GM20000 (cell line): ENCODE measurements around the gene TMUB1.
A peak's percentile ranks its signal among the peaks of the same experiment; 100 is the strongest.

ENCODE experiments used
- DNase-seq: peaks from one replicate; pipeline ENCODE4 v3.0.0; 2012; ENCODE audit warnings: low spot score
- CTCF ChIP-seq: IDR thresholded peaks from 2 replicates; pipeline ENCODE4 v1.5.1; 2012; ENCODE audit warnings: mild to moderate bottlenecking, control low read depth; ENCODE audit errors: extremely low read depth, missing control alignments

Gene TMUB1

GRCh38 chr7:151091431-151091830 lies 8.1 kb upstream of the TMUB1 start:
- no peak for DNase-seq
- peak; percentile 32 for TF ChIP-seq CTCF

- no peak for DNase-seq
- TF ChIP-seq CTCF: no peak
Observed at GRCh38 chr7:151091003-151091402, 7.7 kb upstream of the TMUB1 start.

GRCh38 chr7:151089893-151090730 lies 6.8 kb upstream of the TMUB1 start:
- DNase-seq: no peak
- TF ChIP-seq CTCF: no peak

- no peak for TF ChIP-seq CTCF
- no peak for DNase-seq
Observed at GRCh38 chr7:151088856-151089699, 5.8 kb upstream of the TMUB1 start.

GRCh38 chr7:151088019-151088855 lies 4.9 kb upstream of the TMUB1 start:
- no peak for DNase-seq
- no peak for TF ChIP-seq CTCF

- peak; percentile 80 for DNase-seq
- peak; percentile 22 for TF ChIP-seq CTCF
Observed at GRCh38 chr7:151087245-151088018, 4.1 kb upstream of the TMUB1 start.
